Hematopoietic multipotent progenitor cell treated with erythropoietin and hydrocortisone succinate and interleukin-3 and kit ligand, for 17 days (in vitro differentiated cells): ENCODE measurements around the gene KMT2E.
A peak's percentile ranks its signal among the peaks of the same experiment; 100 is the strongest.
"Not testable (repeated sequence)": the region's sequence is repeated elsewhere in the genome, so short reads cannot be mapped to it uniquely, and the experiment has no call there.

Experiments used
- DNase-seq: peaks from one replicate; pipeline ENCODE4 v3.0.0-alpha.2; 2015; ENCODE audit warnings: low spot score

The KMT2E gene, protein sequence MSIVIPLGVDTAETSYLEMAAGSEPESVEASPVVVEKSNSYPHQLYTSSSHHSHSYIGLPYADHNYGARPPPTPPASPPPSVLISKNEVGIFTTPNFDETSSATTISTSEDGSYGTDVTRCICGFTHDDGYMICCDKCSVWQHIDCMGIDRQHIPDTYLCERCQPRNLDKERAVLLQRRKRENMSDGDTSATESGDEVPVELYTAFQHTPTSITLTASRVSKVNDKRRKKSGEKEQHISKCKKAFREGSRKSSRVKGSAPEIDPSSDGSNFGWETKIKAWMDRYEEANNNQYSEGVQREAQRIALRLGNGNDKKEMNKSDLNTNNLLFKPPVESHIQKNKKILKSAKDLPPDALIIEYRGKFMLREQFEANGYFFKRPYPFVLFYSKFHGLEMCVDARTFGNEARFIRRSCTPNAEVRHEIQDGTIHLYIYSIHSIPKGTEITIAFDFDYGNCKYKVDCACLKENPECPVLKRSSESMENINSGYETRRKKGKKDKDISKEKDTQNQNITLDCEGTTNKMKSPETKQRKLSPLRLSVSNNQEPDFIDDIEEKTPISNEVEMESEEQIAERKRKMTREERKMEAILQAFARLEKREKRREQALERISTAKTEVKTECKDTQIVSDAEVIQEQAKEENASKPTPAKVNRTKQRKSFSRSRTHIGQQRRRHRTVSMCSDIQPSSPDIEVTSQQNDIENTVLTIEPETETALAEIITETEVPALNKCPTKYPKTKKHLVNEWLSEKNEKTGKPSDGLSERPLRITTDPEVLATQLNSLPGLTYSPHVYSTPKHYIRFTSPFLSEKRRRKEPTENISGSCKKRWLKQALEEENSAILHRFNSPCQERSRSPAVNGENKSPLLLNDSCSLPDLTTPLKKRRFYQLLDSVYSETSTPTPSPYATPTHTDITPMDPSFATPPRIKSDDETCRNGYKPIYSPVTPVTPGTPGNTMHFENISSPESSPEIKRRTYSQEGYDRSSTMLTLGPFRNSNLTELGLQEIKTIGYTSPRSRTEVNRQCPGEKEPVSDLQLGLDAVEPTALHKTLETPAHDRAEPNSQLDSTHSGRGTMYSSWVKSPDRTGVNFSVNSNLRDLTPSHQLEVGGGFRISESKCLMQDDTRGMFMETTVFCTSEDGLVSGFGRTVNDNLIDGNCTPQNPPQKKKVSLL (N-terminal part only)

DNA sequence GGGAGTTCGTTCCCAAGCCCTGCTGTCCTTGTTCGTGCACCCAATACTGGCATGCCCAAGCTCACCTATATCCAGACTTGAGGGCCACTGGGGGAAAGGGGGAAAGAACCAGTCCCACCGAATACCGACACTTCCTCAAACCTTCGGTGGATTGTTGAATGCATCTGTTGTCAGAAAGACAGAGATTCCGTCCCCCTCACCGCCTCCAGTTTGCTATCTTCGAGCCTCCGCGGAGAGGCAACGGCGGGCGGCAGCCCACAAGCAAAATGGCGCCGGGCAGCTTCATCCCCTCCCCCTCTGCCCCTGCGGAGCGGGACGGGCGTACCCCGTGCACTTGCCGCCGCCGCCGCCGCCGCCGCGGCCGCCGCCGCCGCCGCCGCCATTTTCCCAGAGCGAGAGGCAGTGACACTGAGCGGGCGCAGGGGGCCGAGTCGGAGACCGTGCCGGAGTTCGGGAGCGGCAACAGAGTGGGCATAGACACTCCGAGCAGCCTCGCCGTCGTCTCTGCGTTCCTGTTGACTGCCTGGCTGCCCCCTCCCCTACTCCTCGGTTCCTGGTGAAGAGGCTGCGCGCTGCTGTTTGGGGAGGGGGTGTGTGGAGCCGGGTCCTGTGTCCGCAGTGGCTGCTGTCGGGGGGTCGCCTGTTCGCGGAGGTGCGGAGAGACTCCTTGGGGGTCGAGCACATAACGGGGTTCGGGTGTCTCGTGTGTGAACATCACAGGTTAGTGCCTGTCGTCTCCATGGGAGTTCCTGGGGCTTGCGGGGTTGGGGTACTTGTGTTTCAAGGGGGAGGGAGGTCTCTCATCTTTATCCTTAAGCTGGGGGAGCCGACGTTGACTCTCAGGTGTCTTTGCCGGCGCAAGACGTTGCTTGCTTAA, at the start of gene KMT2E:
TSS of gene KMT2E (plus strand) at position 390 of the 877 bp plus-strand sequence. CDS start 26,748 bp downstream, outside the sequence.
- peak; percentile 91 for DNase-seq

DNA sequence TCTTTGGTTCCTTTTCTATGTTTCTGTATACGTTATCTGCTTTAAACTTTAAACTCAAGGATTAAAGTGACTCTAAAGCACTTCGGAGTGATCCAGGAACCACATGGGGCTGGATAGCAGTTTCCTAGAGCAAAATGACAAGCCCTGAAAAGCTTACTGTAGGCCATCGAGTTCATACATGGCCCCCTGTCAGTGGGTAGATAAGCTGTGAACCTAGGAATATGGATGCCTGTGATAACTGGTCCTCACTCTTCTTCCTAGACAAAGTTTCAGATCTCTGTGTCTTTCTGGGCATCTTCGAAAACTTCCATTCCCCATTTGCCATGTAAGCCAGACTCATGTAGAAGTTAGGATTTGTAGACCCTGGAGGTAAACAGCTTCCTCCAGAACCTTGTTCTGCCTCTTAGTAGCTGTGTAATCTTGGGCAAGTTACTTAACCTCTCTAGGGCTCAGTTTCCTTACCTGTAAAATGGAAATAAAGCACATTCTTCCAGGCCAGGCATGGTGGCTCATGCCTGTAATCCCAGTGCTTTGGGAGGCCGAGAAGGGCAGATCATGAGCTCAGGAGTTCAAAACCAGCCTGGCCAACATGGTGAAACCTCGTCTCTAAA, 49.3 kb upstream of the KMT2E start:
- DNase-seq = no peak

- no peak for DNase-seq
These were observed 48.0 kb upstream of the KMT2E start for GRCh38 chr7:104966022-104966421.

DNA sequence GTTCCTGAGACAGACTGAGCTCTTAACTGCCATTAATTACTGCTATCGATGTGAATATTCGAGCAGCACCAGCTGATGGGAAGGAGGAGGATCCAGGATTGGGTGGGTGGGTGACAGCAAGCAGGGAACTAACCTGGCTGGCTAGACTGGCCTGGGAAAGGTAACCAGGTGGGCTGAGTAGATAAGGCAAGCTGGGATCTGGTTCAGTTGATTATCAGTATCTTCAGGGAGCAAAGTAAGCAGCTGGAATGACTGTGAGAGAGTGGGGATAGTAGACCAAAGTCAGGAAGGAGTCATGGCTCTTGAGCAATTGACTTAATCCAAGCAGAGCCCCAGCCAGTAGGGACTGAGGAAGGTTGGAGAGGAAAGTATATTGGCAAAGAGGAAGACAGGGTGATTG, 46.9 kb upstream of the KMT2E start:
- no peak for DNase-seq

- DNase-seq = no peak
These were observed 46.4 kb upstream of the KMT2E start for GRCh38 chr7:104967595-104967994.

DNA sequence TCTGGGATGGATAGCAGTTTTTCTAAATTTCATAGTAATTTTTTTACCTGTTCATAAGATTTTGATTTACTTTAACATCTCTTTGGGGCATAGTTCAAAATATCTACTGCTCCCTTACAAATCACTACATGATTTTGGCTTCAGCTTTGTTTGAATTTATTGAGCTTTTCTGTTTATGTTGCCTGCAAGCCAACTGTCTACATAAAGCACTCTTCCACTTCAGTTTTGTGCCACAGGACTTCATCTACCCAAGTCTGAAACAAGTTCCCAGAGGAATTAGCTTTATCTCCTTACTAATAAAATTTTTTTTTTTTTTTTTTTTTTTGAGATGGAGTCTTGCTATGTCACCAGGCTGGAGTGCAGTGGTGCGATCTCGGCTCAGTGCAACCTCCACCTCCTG, 45.4 kb upstream of the KMT2E start:
- no peak for DNase-seq

- DNase-seq = no peak
These were observed 44.8 kb upstream of the KMT2E start for GRCh38 chr7:104969183-104969582.

DNA sequence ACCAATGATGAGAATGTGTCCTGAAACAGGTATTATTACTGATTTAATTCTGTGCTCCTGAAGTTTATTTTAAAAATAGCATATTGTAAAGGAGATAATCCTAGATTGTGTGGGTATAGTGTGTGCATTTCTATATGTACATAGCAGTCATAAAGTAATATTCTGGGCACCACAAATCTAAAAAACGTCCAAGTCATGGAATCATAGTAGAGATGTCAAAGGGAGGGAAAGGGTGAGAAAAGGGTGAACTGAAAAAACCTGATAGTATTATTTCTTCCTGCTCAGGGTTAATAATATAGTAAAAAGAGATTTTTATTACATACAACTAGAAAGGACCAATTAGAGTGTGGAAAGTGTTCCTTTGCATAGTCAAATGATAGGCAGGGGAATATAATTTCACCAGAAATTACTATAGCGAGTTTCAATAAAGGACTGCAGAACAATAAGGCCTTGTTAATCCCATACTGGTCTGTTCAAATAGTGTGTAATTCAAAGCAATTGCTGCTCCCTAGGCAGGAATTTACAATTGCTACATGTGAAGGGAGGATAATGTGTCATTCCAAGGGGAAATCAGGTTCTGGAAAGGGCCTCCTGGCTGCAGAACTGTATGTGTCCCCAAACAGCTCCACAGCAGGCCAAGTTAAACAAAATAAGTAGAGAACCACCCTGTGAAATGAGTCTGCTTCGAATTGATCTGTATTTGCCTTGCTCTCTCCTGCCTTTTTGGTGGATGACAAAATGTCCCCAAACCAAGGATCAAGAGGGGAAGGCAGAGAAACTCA, 42.5 kb upstream of the KMT2E start:
- DNase-seq = no peak

DNA sequence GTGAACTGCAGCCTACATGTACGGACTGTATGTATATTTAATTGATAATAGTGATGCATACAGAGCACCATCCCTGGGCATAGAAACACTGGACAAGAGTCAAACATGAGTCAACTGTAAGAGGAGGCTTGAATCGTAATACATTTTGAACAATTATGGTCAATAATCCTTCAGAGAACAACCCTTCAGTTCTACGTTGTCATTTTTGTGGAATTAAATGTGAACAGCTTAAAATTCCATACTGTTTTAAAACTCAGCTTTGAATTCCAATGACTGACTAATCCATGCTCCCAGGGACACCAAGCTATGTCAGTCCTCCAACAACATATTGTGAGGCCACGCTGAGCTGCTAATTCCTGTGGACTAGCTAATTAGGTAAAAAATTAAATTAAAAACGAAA, 41.5 kb upstream of the KMT2E start:
- no peak for DNase-seq

DNA sequence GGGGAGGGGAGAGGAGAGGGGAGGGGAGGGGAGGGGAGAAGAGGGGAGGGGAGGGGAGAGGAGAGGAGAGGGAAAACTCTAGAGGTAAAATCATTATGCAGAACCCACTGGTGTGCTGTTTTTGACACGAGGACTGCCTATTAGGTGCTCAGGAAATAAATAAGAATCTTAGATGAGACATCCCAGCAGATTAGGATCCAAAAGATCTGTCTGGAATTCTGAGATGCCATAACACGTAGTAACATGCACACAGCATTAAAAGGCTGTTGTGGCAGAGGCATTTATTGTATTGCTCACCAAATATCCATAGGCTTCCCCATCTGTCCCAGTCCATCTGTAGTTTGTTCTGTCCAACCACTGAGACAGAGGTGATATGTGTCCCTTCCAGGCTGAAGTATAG, 40.8 kb upstream of the KMT2E start:
- DNase-seq = no peak

- DNase-seq = no peak
These were observed 40.0 kb upstream of the KMT2E start for GRCh38 chr7:104973909-104974415.

DNA sequence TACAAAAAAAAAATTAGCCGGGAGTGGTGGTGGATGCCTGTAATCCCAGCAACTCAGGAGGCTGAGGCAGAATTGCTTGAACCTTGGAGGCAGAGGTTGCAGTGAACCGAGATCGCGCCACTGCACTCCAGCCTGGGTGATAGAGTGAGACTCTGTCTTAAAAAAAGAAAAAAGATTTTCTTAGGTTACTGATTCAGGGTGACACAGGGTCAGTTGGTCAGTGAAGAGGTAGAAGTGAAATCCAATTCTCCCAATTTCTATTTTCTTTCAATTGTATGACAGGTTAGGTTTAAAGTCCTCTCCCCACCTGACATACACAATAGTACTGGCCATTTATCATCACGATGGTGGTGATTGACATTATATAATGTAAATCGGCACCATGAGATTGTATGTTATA, 38.5 kb upstream of the KMT2E start:
- not testable (repeated sequence) for DNase-seq

DNA sequence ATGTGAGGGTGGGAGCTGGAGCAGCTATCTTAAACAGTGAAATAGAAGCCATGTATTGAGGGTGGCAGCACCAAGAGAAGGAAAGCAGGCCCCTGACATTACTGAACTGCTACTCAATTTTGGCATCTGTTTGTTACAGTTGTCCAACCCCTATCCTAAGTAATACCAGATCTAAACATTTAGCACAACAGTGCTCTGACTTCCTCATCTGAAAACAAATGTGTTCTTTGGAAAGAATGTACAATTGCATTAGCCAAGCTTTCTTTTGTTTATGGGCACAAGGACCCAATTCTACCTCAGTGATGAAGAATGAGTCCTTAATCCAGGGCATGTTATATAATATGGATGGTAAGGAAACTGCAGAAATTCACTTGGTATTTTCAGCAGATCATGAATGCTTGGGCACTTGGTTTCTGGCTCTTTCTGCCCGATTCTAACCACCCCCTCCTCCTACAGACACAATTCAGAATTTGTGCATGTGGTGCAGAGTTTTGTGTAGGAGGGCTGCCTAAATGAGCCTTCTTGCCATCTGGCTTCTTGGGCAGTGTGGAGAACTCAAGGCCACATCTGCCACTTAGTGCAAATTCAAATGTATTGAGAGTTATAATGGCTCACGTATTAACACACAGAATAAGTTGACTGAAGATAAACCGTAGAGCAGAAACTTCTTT, 36.9 kb upstream of the KMT2E start:
- no peak for DNase-seq

GRCh38 chr7:104978460-104978859, 35.5 kb upstream of the KMT2E start:
- DNase-seq = no peak

DNA sequence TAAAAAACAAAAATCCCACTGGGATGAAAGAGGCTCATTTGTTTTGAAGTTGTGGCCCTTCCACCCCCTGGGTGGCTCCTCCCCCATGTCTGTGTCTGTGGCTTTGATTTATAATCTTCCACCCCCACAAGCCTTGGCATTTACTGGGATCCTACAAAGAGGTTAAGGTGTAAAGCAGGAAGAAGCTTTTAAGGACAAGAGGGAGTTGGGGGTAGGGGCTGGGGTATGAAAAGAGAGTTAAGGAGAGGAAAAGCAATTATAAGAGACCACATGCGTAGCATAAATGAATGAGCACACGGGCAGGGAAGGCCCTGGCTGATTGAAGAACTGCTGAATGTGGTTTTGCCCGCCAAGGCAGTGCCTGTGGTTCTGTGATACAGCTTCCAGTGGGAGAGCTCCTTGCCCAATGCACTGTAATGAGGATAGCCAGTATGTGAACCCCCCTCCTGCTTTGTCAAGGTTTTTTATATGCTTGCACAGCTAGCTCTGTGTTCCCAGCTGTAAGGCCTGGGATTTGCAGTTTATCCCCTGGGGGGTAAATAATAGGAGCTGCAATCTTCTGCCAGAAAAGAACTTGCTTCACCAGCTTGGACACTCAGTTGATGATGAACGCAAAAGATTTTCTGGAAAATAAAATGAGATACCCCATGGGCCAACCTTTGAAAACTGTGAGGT, 34.7 kb upstream of the KMT2E start:
- no peak for DNase-seq

DNA sequence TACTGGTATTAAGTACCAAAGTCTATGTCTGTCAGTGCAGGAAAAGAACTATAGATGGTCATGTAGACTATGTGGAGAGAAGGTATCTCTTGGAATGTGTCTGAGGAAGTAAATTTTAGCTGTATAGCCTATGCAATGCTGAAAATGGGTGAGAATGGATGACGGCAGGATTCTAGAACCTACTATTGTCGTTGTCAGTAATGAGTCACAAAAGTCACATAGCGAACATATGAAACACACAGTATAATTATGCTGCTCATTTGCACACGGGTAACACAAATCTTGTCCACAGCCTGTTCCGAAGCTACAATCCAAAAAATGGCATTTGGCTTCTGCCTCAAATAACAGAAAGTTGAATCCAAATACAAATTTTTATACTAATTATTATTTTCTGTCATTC, 33.6 kb upstream of the KMT2E start:
- no peak for DNase-seq

GRCh38 chr7:104980841-104981671, 32.9 kb upstream of the KMT2E start:
- peak; percentile 83 for DNase-seq

DNA sequence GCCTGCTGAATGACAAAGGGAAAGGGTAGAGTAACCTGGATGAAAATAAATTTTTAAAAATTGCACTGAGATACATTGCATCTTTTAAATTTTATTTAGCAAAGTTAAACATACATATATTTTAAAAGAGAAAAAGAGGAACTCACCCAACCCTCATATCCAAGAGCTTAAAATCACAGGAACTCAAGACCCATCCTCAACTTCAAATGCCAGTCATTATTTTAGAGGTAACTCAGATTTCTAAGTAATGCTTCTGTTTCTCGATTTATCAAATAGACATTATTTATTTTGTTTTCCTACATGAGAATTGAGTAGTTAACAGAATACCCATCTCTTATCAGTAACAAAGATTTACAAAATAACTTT, 32.4 kb upstream of the KMT2E start:
- no peak for DNase-seq
